Activated naive CD4-positive, alpha-beta T cell treated with anti-CD3 and anti-CD28 coated beads, Interleukin-2, amount 50 U/mL, for 72 hours (primary cell): ENCODE data around the gene CDCA3. TPM values are rescaled to one million over a fixed set of nuclear protein-coding genes. Genes with fewer than 3 reads are reported as not detected.
"Not testable (repeated sequence)": the region's sequence is repeated elsewhere in the genome, so short reads cannot be mapped to it uniquely, and the experiment has no call there.

Experiments
- ATAC-seq, 2 donors: fragments of 150-1000 bp; cut with Tn5 transposase; 2 replicates each; pipeline ENCODE4 v1.10.0; 2021; ENCODE audit warnings: mild to moderate bottlenecking in 2 of 2, moderate library complexity in 2 of 2
- DNase-seq, 2 donors: peaks; one replicate each; pipeline ENCODE4 v3.0.0; 2021 to 2022; ENCODE audit warnings: low spot score in 2 of 2
- H3K27ac Mint-ChIP-seq, 2 donors: one replicate each; pipeline ENCODE4 v1.8.0; 2022; ENCODE audit warnings: mild to moderate bottlenecking in 2 of 2, mixed read lengths in 2 of 2
- H3K36me3 Mint-ChIP-seq, 2 donors: one replicate each; pipeline ENCODE4 v1.8.0; 2022; ENCODE audit warnings: mixed read lengths in 2 of 2
- H3K9me3 Mint-ChIP-seq, 2 donors: one replicate each; pipeline ENCODE4 v1.8.0; 2022; ENCODE audit warnings: mixed read lengths in 2 of 2
- total RNA-seq, 2 donors: library from RNA; stranded (reverse); gene quantifications; one replicate each; pipeline ENCODE4 v1.2.3, GENCODE V29; 2022

Gene CDCA3
- total RNA-seq, 2 donors from 2014 or later: 110 to 147 TPM

- no peak for DNase-seq
- no peak for ATAC-seq
- no peak overlapping the region for H3K27ac Mint-ChIP-seq
- H3K36me3 Mint-ChIP-seq: peaks cover 0 to 8% of the 10 kb centered on the region in 2 donors
- no peaks in the 10 kb centered on the region for H3K9me3 Mint-ChIP-seq
Observed at GRCh38 chr12:6883252-6883651, 32.2 kb upstream of the CDCA3 start.

DNA sequence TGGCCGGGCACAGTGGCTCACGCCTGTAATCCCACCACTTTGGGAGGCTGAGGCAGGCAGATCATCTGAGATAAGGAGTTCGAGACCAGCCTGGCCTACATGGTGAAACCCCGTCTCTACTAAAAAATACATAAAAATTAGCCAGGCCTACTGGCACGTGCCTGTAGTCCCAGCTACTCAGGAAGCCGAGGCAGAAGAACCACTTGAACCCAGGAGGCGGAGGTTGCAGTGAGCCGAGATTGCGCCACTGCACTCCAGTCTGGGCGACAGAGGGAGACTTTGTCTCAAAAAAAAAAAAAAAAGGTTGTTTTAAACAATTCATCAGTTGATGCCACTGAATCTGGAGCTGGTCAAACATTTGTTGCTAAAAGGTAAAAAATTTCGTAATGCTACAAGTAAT, 28.7 kb upstream of the CDCA3 start:
- H3K27ac Mint-ChIP-seq, DNase-seq, H3K9me3 Mint-ChIP-seq, ATAC-seq: not testable (repeated sequence)
- H3K36me3 Mint-ChIP-seq: peaks cover 12 to 23% of the 10 kb centered on the region in 2 donors

GRCh38 chr12:6874015-6874368, 22.9 kb upstream of the CDCA3 start:
- H3K9me3 Mint-ChIP-seq, ATAC-seq, DNase-seq: not testable (repeated sequence)
- H3K27ac Mint-ChIP-seq: peak overlapping the region; percentile 91 to 95
- peaks cover 36 to 53% of the 10 kb centered on the region in 2 donors for H3K36me3 Mint-ChIP-seq

GRCh38 chr12:6873094-6874014, 22.3 kb upstream of the CDCA3 start, which contains the start of gene SPSB2:
SPSB2 (minus strand) TSS chr12:6873303; CDS start chr12:6872901, 402 bp downstream.
- H3K27ac Mint-ChIP-seq: peak within 1 kb of the TSS; percentile 91 to 95
- DNase-seq: peak; percentile 98 to 100
- H3K36me3 Mint-ChIP-seq: peaks cover 42 to 59% of the 10 kb centered on the region in 2 donors

GRCh38 chr12:6872073-6873048, 21.3 kb upstream of the CDCA3 start:
- DNase-seq (peak; percentile 87 to 94), ATAC-seq (peak; percentile 39 to 42)
- H3K36me3 Mint-ChIP-seq: peaks cover 45 to 65% of the 10 kb centered on the region in 2 donors
- no peaks in the 10 kb centered on the region for H3K9me3 Mint-ChIP-seq
- peak overlapping the region; percentile 91 to 95 for H3K27ac Mint-ChIP-seq

More at GRCh38 chr12:6873094-6874014, 22.3 kb upstream of the CDCA3 start, which contains the start of gene SPSB2:
- no peaks in the 10 kb centered on the region for H3K9me3 Mint-ChIP-seq
- peak; percentile 76 to 84 for ATAC-seq

GRCh38 chr12:6871052-6871957, 20.2 kb upstream of the CDCA3 start:
- Mint-ChIP-seq H3K36me3 (peaks cover 40 to 59% of the 10 kb centered on the region in 2 donors), H3K27ac (peak overlapping the region; percentile 91 to 95), H3K9me3 (no peaks in the 10 kb centered on the region)
- ATAC-seq: peak in 1 of 2 donors; percentile 25
- DNase-seq: peak in 1 of 2 donors; percentile 55

DNA sequence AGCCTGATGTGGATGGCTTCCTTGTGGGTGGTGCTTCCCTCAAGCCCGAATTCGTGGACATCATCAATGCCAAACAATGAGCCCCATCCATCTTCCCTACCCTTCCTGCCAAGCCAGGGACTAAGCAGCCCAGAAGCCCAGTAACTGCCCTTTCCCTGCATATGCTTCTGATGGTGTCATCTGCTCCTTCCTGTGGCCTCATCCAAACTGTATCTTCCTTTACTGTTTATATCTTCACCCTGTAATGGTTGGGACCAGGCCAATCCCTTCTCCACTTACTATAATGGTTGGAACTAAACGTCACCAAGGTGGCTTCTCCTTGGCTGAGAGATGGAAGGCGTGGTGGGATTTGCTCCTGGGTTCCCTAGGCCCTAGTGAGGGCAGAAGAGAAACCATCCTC, 19.2 kb upstream of the CDCA3 start:
- H3K27ac Mint-ChIP-seq: peak overlapping the region; percentile 91 to 96

DNA sequence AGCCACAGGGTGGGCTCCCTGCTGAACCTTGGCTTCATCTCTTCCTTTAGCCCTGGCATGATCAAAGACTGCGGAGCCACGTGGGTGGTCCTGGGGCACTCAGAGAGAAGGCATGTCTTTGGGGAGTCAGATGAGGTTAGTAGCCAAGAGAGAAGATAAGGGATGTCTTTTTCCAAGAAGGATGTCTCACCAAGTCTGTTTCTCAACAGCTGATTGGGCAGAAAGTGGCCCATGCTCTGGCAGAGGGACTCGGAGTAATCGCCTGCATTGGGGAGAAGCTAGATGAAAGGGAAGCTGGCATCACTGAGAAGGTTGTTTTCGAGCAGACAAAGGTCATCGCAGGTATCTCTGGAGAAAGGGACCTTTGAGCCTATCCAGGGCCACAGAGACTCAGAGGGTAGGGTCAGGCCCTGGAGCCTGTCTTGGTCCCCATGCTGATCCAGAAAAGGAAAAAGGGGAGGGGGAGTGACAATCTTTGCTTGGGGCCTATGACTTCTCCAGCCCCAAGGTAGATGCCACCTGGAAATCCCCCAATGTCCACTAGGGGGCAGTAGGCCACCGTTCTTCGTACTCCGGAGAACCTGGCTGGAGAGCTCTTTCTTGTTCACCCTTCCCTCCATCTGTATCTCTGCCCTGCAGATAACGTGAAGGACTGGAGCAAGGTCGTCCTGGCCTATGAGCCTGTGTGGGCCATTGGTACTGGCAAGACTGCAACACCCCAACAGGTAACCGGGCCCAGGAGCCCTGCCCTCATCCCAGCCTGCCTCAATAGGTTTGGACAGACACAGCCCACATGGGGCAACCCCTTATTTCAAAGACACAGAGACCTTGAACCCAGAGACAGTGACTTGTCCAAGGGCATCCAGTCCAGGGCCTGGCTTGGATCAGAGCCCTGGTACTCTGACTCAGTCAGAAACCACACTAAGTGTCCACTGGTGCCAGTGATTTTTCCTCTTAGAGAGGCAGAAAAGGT, 18.2 kb upstream of the CDCA3 start:
- Mint-ChIP-seq H3K9me3 (no peaks in the 10 kb centered on the region), H3K36me3 (peaks cover 44 to 53% of the 10 kb centered on the region in 2 donors), H3K27ac (peak overlapping the region; percentile 91 to 96)
- ATAC-seq (peak in 1 of 2 donors; percentile 3), DNase-seq (peak; percentile 80 to 86)

More for the DNA sequence above, 19.2 kb upstream of the CDCA3 start:
- not testable (repeated sequence) for DNase-seq, H3K9me3 Mint-ChIP-seq, ATAC-seq
- H3K36me3 Mint-ChIP-seq: peaks cover 37 to 53% of the 10 kb centered on the region in 2 donors

GRCh38 chr12:6868211-6869048, 17.3 kb upstream of the CDCA3 start:
- peaks cover 47 to 53% of the 10 kb centered on the region in 2 donors for H3K36me3 Mint-ChIP-seq
- no peaks in the 10 kb centered on the region for H3K9me3 Mint-ChIP-seq
- ATAC-seq (peak in 1 of 2 donors; percentile 1), DNase-seq (no peak)
- peak overlapping the region; percentile 91 to 96 for H3K27ac Mint-ChIP-seq

- no peaks in the 10 kb centered on the region for H3K9me3 Mint-ChIP-seq
- H3K27ac Mint-ChIP-seq: peak within 1 kb of the TSS; percentile 91 to 99
- DNase-seq: peak in 1 of 2 donors; percentile 82
- H3K36me3 Mint-ChIP-seq: peaks cover 50 to 53% of the 10 kb centered on the region in 2 donors
- peak; percentile 67 to 79 for ATAC-seq
Observed at GRCh38 chr12:6867413-6868210, 16.5 kb upstream of the CDCA3 start, which contains the start of gene TPI1. TPI1 (plus strand) TSS chr12:6867531; CDS start chr12:6867567, 36 bp downstream.

- ATAC-seq (peak; percentile 0 to 5), DNase-seq (peak in 1 of 2 donors; percentile 85)
- H3K36me3 Mint-ChIP-seq: peaks cover 44 to 47% of the 10 kb centered on the region in 2 donors
- H3K9me3 Mint-ChIP-seq: no peaks in the 10 kb centered on the region
- peak overlapping the region; percentile 91 to 99 for H3K27ac Mint-ChIP-seq
Observed at GRCh38 chr12:6866920-6867412, 15.9 kb upstream of the CDCA3 start.

DNA sequence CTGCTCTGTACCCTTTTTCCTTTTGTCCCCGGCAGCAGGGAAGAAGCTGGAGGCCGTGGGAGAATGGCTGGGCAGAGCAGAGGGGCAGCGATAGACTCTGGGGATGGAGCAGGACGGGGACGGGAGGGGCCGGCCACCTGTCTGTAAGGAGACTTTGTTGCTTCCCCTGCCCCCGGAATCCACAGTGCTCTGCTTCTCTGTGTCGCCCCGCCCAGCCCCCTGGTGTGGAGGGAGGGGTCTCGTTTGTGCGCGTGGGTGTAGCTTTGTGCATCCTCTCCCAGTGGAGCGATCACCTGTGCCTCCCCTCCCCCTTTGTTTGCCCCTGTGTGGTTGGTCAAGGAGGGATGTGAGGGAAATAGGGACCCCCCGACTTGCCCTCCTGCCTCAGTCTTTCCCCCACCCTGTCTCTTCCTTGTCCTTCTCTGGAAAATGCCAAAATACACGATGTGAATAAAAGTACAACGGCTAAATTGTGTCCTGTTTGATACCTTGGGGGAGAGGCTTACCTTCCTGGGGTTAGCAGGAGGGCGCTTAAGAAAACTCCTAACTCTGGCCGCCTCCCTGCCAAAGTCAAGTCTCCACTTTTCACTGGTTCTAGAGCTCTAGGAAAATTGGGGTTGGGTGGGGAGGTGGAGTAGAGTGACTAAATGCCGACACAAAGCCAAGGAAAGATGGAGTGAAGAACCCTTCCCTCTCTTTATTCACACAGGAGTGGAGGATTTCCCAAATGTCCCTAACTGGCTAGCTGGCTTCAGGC, 15.3 kb upstream of the CDCA3 start:
- no peak for ATAC-seq
- no peaks in the 10 kb centered on the region for H3K9me3 Mint-ChIP-seq
- H3K36me3 Mint-ChIP-seq: peaks cover 41 to 44% of the 10 kb centered on the region in 2 donors
- peak overlapping the region in 1 of 2 donors; percentile 91 for H3K27ac Mint-ChIP-seq
- DNase-seq: no peak
